Activated CD8-positive, alpha-beta memory T cell treated with anti-CD3 and anti-CD28 coated beads for 24 hours (primary cell): ENCODE data around the gene SYNGR1.
"Not testable (repeated sequence)": the region's sequence is repeated elsewhere in the genome, so short reads cannot be mapped to it uniquely, and the experiment has no call there.

Experiments
- DNase-seq: peaks from one replicate; pipeline ENCODE4 v3.0.0-alpha.2; 2020

SYNGR1 gene

GRCh38 chr22:39317084-39317774 lies 32.6 kb upstream of the SYNGR1 start:
- DNase-seq: peak; percentile 73

- no peak for DNase-seq
Measured at GRCh38 chr22:39317775-39318506, 31.9 kb upstream of the SYNGR1 start.

GRCh38 chr22:39318507-39319283 lies 31.1 kb upstream of the SYNGR1 start:
- DNase-seq: peak; percentile 67

GRCh38 chr22:39319284-39320022 lies 30.3 kb upstream of the SYNGR1 start, which contains the start of gene RPL3:
Gene RPL3 (minus strand): TSS chr22:39319623. CDS start chr22:39319597, 26 bp downstream.
- peak; percentile 99 for DNase-seq

GRCh38 chr22:39320616-39321029 lies 29.2 kb upstream of the SYNGR1 start:
- DNase-seq: not testable (repeated sequence)

GRCh38 chr22:39325392-39325932 lies 24.3 kb upstream of the SYNGR1 start:
- no peak for DNase-seq

- no peak for DNase-seq
Measured at GRCh38 chr22:39327995-39328754, 21.6 kb upstream of the SYNGR1 start.

- not testable (repeated sequence) for DNase-seq
Measured at GRCh38 chr22:39330553-39330952, 19.2 kb upstream of the SYNGR1 start.

- no peak for DNase-seq
Measured at GRCh38 chr22:39332441-39333064, 17.2 kb upstream of the SYNGR1 start.

GRCh38 chr22:39336411-39336810 lies 13.4 kb upstream of the SYNGR1 start:
- no peak for DNase-seq

- not testable (repeated sequence) for DNase-seq
Measured at GRCh38 chr22:39339775-39340174, 10.0 kb upstream of the SYNGR1 start.

GRCh38 chr22:39341179-39341578 lies 8.6 kb upstream of the SYNGR1 start:
- DNase-seq: no peak

- DNase-seq: peak; percentile 76
Measured at GRCh38 chr22:39343259-39344045, 6.3 kb upstream of the SYNGR1 start.

- DNase-seq: no peak
Measured at GRCh38 chr22:39344046-39344390, 5.8 kb upstream of the SYNGR1 start.

- DNase-seq: no peak
Measured at GRCh38 chr22:39345231-39345630, 4.6 kb upstream of the SYNGR1 start.

GRCh38 chr22:39348909-39349505 lies 784 bp upstream of the SYNGR1 start:
- DNase-seq: no peak

- DNase-seq: peak; percentile 70
Measured at GRCh38 chr22:39349506-39349966, 255 bp upstream of the SYNGR1 start.

GRCh38 chr22:39350757-39351688 lies 1.2 kb downstream of the SYNGR1 start:
- no peak for DNase-seq
